Activated CD4-positive, alpha-beta T cell treated with anti-CD3 and anti-CD28 coated beads for 36 hours (primary cell): ENCODE data around the gene TAP2. TPM values are rescaled to one million over a fixed set of nuclear protein-coding genes. Genes with fewer than 3 reads are reported as not detected.
"Not testable (repeated sequence)": the region's sequence is repeated elsewhere in the genome, so short reads cannot be mapped to it uniquely, and the experiment has no call there.

Experiments used
- ATAC-seq: fragments of 200-7000 bp; cut with Tn5 transposase; one replicate; pipeline ENCODE4 v1.10.0; 2021; ENCODE audit warnings: mild to moderate bottlenecking, moderate library complexity
- CTCF ChIA-PET: fragments of 350-600 bp; sonication (Branson Sonifier 250); formaldehyde crosslinking; loops from one replicate; lab custom pipeline; 2021; ENCODE audit warnings: antibody characterized with exemption; lab: Charles Lee
- POLR2A ChIA-PET: fragments of 350-600 bp; sonication (Branson Sonifier 250); formaldehyde crosslinking; loops from one replicate; lab custom pipeline; 2021; ENCODE audit warnings: antibody characterized with exemption, inconsistent platforms; lab: Charles Lee
- DNase-seq: peaks from one replicate; pipeline ENCODE4 v3.0.0-alpha.2; 2020
- H3K27ac Mint-ChIP-seq: one replicate; pipeline ENCODE4 v1.8.0; 2021; ENCODE audit warnings: mixed read lengths
- H3K27me3 Mint-ChIP-seq: one replicate; pipeline ENCODE4 v1.8.0; 2021; ENCODE audit warnings: mixed read lengths
- H3K36me3 Mint-ChIP-seq: one replicate; pipeline ENCODE4 v1.8.0; 2021; ENCODE audit warnings: low read depth, mixed read lengths
- H3K4me1 Mint-ChIP-seq: one replicate; pipeline ENCODE4 v1.8.0; 2021; ENCODE audit warnings: mixed read lengths
- H3K4me3 Mint-ChIP-seq: one replicate; pipeline ENCODE4 v1.8.0; 2021; ENCODE audit warnings: mild to moderate bottlenecking, moderate library complexity, mixed read lengths
- H3K9me3 Mint-ChIP-seq: one replicate; pipeline ENCODE4 v1.8.0; 2021; ENCODE audit warnings: low read depth, mixed read lengths
- intact Hi-C, 2 experiments: fragments of 100-400 bp; cut with DNase I in 1 of 2; cut with micrococcal nuclease in 1 of 2; formaldehyde crosslinking; loops; one replicate each; pipeline versions ENCODE4 v1.14.2 to v1.15.1; 2022 to 2024; cut with DNase I, micrococcal nuclease
- total RNA-seq, 2 experiments: library from RNA; stranded (reverse); gene quantifications; one replicate each; pipeline ENCODE4 v1.2.3, GENCODE V29; 2021

Gene TAP2
- 100 to 1,000 TPM in 1 of 2 experiments, 10 to 100 TPM in 1; 96.4 to 150 TPM for total RNA-seq

DNA sequence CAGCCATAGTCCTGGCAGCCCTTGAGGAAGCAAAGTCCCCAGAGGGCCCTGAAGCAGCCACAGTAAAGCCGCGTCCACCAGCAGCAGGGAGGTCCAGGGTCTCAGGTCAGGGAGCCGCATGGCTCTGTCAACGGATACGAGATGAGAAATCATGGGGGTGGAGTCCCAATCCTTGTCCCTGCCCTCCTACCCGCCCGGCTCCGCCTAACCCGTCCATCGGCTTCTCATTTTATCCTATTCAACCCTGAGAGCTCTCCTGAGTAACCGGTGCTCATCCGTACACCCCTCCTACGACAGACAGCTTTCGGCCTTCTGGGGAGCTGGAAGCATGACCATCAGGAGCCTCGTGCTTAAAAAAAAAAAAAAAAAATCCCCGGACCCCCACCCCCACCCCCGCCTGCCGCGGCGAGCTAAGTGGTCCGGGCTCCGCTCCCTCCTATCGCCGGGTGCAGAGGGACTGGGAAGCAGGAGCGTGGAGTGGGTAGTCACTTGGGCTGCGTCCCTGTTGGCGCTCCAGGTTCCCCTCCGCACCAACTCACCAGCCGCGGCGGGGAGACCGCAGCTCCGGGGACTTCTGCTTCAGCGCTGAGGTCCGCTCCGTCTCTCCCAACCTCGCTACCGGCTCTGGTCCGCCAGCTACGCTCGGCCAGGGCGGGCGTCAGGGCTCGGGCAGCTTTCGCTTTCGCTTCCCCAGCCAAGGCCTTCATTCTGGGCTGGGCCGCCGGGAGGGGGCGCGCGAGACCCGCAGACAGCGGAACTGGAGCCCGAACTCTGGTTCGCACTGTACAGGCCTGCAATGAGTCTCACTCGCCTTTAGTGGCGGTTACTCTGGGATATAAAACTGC is at the start of gene TAP2:
Gene TAP2 (minus strand): TSS at position 626 of the 845 bp plus-strand sequence. CDS start 506 bp downstream, at position 120.
- H3K4me3 Mint-ChIP-seq = peak within 1 kb of the TSS; percentile 95
- ChIA-PET CTCF (interaction anchor here (0.6 to 10.8 kb wide), 26 partner anchors 9 to 146 kb away, joined by 3 to 253 read pairs (median 7); partner anchors contain the start of genes BRD2, HLA-DMA, HLA-DMB and PSMB9), POLR2A (interaction anchor here (0.6 to 4.4 kb wide), 10 partner anchors 9 to 146 kb away, joined by 3 to 57 read pairs (median 6); partner anchors contain the start of genes BRD2, PSMB9 and TAP1)

DNA sequence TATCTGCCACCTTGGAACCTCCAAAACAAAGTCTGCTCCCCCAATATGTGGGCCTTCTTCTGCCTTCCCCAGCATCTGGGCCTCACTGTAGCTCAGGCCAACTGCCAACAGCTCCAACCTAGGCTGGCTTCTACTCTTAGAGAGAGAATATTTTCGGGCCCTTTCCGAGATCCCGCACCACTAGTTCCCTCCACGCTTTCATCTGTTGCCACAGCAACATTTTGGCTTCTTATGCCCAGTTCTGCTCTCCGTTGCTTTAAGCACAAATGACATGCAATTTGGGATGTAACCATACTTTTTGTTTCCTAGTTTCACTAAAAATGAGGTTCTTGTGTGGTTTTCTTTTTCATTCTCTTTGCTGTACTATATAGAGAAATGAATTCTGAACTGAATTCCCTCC is 49.1 kb upstream of the TAP2 start:
- Mint-ChIP-seq H3K4me3 (no peak overlapping the region), H3K36me3 (no peaks in the 10 kb centered on the region), H3K27ac (no peak overlapping the region), H3K27me3 (no peaks in the 10 kb centered on the region), H3K4me1 (peaks cover 7% of the 10 kb centered on the region), H3K9me3 (no peaks in the 10 kb centered on the region)
- ATAC-seq (no peak), DNase-seq (no peak)
- POLR2A ChIA-PET = no interaction called here
- CTCF ChIA-PET = interaction anchor here (2.4 to 7.1 kb wide), 2 partner anchors 49 to 98 kb away, joined by 13 to 115 read pairs; partner anchors contain the start of gene TAP2
- intact Hi-C loops = no loop called here

More for the DNA sequence above, at the start of gene TAP2:
- ATAC-seq (peak; percentile 82), DNase-seq (peak; percentile 99)
- Mint-ChIP-seq H3K27me3 (no peaks in the 10 kb centered on the region), H3K27ac (peak within 1 kb of the TSS; percentile 94), H3K4me1 (peaks cover 79% of the 10 kb centered on the region), H3K9me3 (peaks cover 2% of the 10 kb centered on the region), H3K36me3 (peaks cover 84% of the 10 kb centered on the region)
- intact Hi-C loops = loop anchor here (1.0 to 5.0 kb wide), 7 partner anchors 16 to 711 kb away; partner anchors contain the start of genes PSMB9 (in 2 of the 2), ATF6B (in 1 of the 2) and BRD2 (in 1 of the 2)

DNA sequence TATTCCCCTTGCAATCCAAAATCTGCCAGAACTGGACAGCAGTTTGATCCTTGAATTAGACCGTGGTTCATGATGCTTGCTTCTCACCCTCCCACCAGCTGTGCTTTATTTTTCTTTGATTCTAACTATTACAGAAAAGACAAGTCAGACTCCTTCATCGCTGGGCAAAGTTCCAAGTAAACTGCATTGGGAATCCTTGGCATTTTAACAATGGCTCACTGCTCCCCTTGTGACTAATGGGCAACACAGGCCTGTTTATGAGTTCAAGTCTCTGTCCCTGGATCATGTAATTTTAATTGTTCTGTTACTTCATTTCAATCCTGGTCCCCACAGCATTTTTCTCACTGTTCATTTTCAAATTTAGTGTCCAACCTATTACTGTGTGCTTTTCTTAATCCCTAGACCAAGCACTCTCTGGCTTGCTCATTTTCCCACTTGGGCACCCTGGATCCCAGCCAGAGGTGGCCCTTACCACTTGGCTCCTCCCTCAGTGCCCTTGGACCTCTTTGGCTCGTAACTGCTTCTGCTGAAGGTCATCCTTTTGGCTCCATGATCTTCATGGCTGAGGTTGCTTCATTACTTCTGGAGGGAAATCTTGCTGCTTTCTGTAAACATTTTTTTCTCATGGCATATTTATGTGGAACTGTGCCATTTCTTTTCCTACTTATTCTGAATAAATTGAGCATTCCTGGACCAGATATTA is 48.3 kb upstream of the TAP2 start:
- ChIA-PET CTCF (interaction anchor here (0.7 to 7.1 kb wide), 15 partner anchors 9 to 193 kb away, joined by 3 to 115 read pairs (median 5); partner anchors contain the start of genes HLA-DMA, HLA-DMB and TAP2), POLR2A (no interaction called here)
- Mint-ChIP-seq H3K36me3 (no peaks in the 10 kb centered on the region), H3K4me3 (no peak overlapping the region), H3K4me1 (peaks cover 10% of the 10 kb centered on the region), H3K9me3 (no peaks in the 10 kb centered on the region), H3K27me3 (no peaks in the 10 kb centered on the region), H3K27ac (no peak overlapping the region)
- DNase-seq = no peak
- no peak for ATAC-seq
- intact Hi-C loops = no loop called here

DNA sequence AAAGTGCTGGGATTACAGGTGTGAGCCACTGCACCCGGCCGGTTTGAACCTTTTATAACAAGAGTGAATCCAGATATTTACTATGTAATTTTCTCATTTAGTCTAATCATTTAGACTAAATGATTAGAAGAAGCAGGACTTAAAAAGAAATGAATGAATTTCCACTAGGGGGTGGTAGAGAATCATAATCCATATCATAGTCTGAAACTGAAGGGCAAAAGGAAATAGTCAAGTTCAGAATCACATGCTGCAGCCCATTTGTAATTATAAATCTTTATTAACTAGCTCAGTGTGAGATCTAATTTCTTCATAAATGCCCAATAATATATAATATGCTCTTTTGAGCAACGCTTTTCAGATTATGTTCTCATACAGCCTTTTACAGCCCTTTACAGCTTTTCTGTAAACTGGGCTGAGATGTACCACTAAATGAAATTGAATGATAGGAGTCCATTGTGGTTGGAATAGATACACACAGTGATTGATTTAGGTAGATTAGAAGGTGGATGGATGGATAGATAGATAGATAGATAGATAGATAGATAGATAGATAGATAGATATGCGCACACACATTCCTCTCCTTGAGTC is 47.3 kb upstream of the TAP2 start:
- CTCF ChIA-PET = interaction anchor here (0.5 to 7.1 kb wide), 27 partner anchors 8 to 1004 kb away, joined by 3 to 115 read pairs (median 5); partner anchors contain the start of genes HLA-DMA, HLA-DMB and TAP2
- intact Hi-C loops = loop anchor here (1.0 to 2.0 kb wide), 4 partner anchors 67 to 99 kb away; partner anchors contain the start of gene HLA-DMA (in 2 of the 2)
- DNase-seq (no peak), ATAC-seq (peak; percentile 55)
- no peak overlapping the region for H3K27ac Mint-ChIP-seq
- H3K4me1 Mint-ChIP-seq = peaks cover 10% of the 10 kb centered on the region
- no peaks in the 10 kb centered on the region for H3K9me3 Mint-ChIP-seq
- H3K4me3 Mint-ChIP-seq = no peak overlapping the region
- POLR2A ChIA-PET = no interaction called here
- H3K36me3 Mint-ChIP-seq = no peaks in the 10 kb centered on the region
- H3K27me3 Mint-ChIP-seq = no peaks in the 10 kb centered on the region

DNA sequence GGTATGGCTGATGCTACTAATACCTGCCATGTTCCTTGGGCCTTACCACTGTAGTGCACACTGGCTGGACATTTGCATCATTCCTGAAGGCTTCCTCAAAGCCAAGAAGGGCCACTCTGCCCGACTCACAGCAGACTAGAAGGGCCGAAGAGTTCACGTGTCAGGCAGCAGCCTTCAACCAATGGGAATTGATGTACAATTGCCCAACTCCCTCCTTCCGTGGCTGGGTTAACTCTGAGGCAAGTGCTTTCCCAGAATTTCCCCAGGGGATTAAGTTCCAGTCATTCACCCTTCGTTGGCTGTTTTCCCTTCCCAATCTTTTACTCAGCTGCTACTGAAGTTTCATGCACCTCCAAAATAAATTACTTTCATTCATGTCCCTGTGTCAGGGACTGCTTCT is 45.2 kb upstream of the TAP2 start:
- H3K27me3 Mint-ChIP-seq = peaks cover 3% of the 10 kb centered on the region
- H3K4me1 Mint-ChIP-seq = peaks cover 10% of the 10 kb centered on the region
- ChIA-PET CTCF (interaction anchor here (0.8 to 7.1 kb wide), 4 partner anchors 12 to 102 kb away, joined by 3 to 115 read pairs (median 6); no protein-coding TSS in a partner anchor), POLR2A (interaction anchor here (0.6 kb wide), 1 partner anchor 47 kb away, joined by 3 read pairs; no protein-coding TSS in a partner anchor)
- no peak overlapping the region for H3K4me3 Mint-ChIP-seq
- no peak overlapping the region for H3K27ac Mint-ChIP-seq
- ATAC-seq (no peak), DNase-seq (no peak)
- H3K9me3 Mint-ChIP-seq = no peaks in the 10 kb centered on the region
- H3K36me3 Mint-ChIP-seq = peaks cover 6% of the 10 kb centered on the region
- intact Hi-C loops = loop anchor here in 1 of 2 experiments (2.0 kb wide), 1 partner anchor 69 kb away; the partner anchor contains the start of gene HLA-DMA

DNA sequence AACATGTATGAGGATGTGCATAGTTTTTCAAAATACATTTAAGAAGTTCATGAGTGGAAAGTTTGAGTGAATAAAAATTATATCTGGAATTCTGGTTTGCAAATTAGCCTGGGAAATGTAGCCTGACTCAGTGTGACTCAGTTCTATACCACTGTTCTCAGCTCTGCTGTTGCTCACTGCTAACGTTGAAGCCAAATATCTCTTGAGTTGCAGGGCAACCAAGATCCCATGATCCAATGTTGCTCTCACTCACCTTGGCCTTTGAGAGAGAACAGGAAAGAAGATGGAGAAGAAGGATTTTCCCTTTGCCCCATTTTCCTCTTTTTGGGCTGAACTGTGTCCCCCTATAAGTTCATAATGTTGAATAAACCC is 44.3 kb upstream of the TAP2 start:
- intact Hi-C loops = no loop called here
- Mint-ChIP-seq H3K4me1 (peaks cover 10% of the 10 kb centered on the region), H3K9me3 (no peaks in the 10 kb centered on the region), H3K36me3 (peaks cover 6% of the 10 kb centered on the region), H3K4me3 (no peak overlapping the region), H3K27me3 (peaks cover 3% of the 10 kb centered on the region), H3K27ac (no peak overlapping the region)
- ATAC-seq (peak; percentile 76), DNase-seq (no peak)
- CTCF ChIA-PET = interaction anchor here (0.6 to 7.1 kb wide), 8 partner anchors 10 to 103 kb away, joined by 3 to 115 read pairs (median 4); no protein-coding TSS in a partner anchor
- POLR2A ChIA-PET = interaction anchor here (0.6 to 1.0 kb wide), 2 partner anchors 48 to 89 kb away, joined by 3 read pairs; no protein-coding TSS in a partner anchor

DNA sequence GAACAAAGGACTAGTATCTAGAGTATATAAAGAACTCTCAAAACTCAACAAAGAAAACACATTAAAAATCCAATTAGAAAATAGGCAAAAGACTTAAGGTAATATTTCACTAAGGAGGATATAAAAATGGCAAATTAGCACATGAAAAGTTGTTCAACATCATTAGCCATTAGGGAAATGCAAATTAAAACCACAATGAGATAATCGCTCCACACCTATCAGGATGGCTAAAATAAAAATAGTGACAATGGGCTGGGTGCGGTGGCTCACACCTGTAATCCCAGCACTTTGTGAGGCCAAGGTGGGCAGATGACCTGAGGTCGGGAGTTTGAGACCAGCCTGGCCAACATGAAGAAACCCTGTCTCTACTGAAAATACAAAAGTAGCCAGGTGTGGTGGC is 42.4 kb upstream of the TAP2 start:
- H3K27ac Mint-ChIP-seq, ATAC-seq, H3K27me3 Mint-ChIP-seq, H3K36me3 Mint-ChIP-seq, DNase-seq, H3K4me3 Mint-ChIP-seq, POLR2A ChIA-PET, intact Hi-C loops, H3K9me3 Mint-ChIP-seq: not testable (repeated sequence)
- CTCF ChIA-PET = interaction anchor here (0.6 to 2.3 kb wide), 7 partner anchors 9 to 104 kb away, joined by 3 to 10 read pairs (median 5); partner anchors contain the start of gene TAP2
- peaks cover 15% of the 10 kb centered on the region for H3K4me1 Mint-ChIP-seq

DNA sequence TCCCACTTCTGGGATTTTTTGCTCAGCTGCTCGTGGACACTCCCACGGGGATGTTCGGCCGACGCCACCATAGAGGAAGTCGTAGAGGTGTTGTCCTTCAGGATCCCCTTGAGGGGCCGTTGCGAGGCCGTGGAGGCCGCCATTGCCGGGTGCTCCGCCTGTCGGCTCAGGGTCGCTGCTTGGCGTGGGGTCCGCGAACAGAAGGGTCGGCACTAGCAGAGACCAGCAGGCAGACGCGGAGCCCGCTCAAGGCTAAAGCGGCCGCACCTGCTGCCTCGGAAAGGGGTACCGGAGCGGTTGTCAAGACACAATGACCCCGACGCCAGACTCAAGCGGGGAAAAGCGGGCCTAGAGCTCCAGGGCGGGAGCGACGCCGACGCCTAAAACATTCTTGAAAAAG is 41.2 kb upstream of the TAP2 start:
- peaks cover 6% of the 10 kb centered on the region for H3K36me3 Mint-ChIP-seq

DNA sequence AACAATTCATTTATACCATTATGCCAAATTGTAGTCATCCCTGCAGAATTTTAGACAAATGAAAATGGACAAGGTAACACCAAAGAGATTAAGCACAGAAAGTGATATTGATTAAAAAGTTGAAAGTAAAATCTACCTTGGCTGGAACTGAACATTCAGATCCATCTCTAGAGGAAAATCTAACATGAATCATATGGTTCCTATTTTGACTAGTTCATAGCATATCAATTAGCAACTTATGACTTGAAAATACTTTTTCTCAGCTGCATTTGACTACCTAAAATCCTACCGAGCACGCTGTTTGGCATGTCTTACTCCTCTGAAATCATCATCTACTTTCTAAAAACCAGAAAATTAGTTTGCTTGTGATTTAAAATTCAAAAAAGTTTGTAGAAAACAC is 38.1 kb upstream of the TAP2 start:
- H3K27ac Mint-ChIP-seq = no peak overlapping the region
- DNase-seq (no peak), ATAC-seq (peak; percentile 44)
- POLR2A ChIA-PET = interaction anchor here (0.6 kb wide), 2 partner anchors 77 to 108 kb away, joined by 3 read pairs; no protein-coding TSS in a partner anchor
- peaks cover 6% of the 10 kb centered on the region for H3K36me3 Mint-ChIP-seq
- H3K27me3 Mint-ChIP-seq = peaks cover 11% of the 10 kb centered on the region
- peaks cover 5% of the 10 kb centered on the region for H3K4me1 Mint-ChIP-seq
- H3K9me3 Mint-ChIP-seq = no peaks in the 10 kb centered on the region
- H3K4me3 Mint-ChIP-seq = no peak overlapping the region
- intact Hi-C loops = no loop called here
- CTCF ChIA-PET = interaction anchor here (0.6 to 2.7 kb wide), 7 partner anchors 8 to 108 kb away, joined by 4 to 16 read pairs (median 10); partner anchors contain the start of genes HLA-DMA and TAP2

More for the DNA sequence above, 41.2 kb upstream of the TAP2 start:
- Mint-ChIP-seq H3K4me3 (no peak overlapping the region), H3K9me3 (no peaks in the 10 kb centered on the region), H3K4me1 (peaks cover 15% of the 10 kb centered on the region), H3K27ac (no peak overlapping the region), H3K27me3 (peaks cover 5% of the 10 kb centered on the region)
- ChIA-PET CTCF (interaction anchor here (0.6 to 2.3 kb wide), 12 partner anchors 8 to 540 kb away, joined by 3 to 12 read pairs (median 5); partner anchors contain the start of gene TAP2), POLR2A (no interaction called here)
- DNase-seq (no peak), ATAC-seq (no peak)
- intact Hi-C loops = no loop called here

DNA sequence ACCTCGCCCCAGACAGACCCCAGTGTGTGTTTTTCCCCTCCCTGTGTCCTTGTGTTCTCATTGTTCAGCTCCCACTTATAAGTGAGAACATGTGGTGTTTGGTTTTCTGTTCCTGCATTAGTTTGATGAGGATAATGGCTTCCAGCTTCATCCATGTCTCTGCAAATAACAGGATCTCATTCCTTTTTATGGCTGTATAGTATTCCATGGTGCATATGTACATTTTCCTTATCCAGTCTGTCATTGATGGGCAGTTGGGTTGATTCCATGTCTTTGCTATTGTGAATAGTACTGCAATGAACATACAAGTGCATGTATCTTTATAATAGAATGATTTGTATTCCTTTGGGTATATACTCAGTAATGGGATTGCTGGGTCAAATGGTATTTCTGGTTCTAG is 35.4 kb upstream of the TAP2 start:
- H3K9me3 Mint-ChIP-seq, H3K4me3 Mint-ChIP-seq, H3K4me1 Mint-ChIP-seq, DNase-seq, POLR2A ChIA-PET, H3K36me3 Mint-ChIP-seq, H3K27ac Mint-ChIP-seq, ATAC-seq, intact Hi-C loops: not testable (repeated sequence)
- peaks cover 12% of the 10 kb centered on the region for H3K27me3 Mint-ChIP-seq
- CTCF ChIA-PET = interaction anchor here (1.9 to 3.5 kb wide), 3 partner anchors 35 to 111 kb away, joined by 7 to 13 read pairs (median 9); partner anchors contain the start of gene TAP2
